CD14-positive monocyte (primary cell): Measurements from ENCODE around the gene CCNJL. TPM values are rescaled to one million over a fixed set of nuclear protein-coding genes. Genes with fewer than 3 reads are reported as not detected.

Experiments used
- DNase-seq, 3 donors: peaks; one replicate each; pipeline ENCODE4 v3.0.0-alpha.2; 2011 to 2022
- H2AFZ ChIP-seq: 2 replicates; pipeline ENCODE4 v1.6.0; 2012; ENCODE audit warnings: mild to moderate bottlenecking, low read depth, low read length, inconsistent platforms; ENCODE audit not compliant: insufficient read depth, poor library complexity, severe bottlenecking
- H3K27ac ChIP-seq, 2 donors: 1 replicate in 1 of 2; 2 replicates in 1 of 2; pipeline ENCODE4 v1.5.1; 2012 to 2013; ENCODE audit warnings: low read length in 2 of 2, control low read depth in 1 of 2, inconsistent platforms in 1 of 2, low read depth in 1 of 2, mild to moderate bottlenecking in 1 of 2
- H3K27me3 ChIP-seq, 2 donors: one replicate each; pipeline versions ENCODE4 v1.6.0 to v1.6.1; 2011 to 2013; ENCODE audit warnings: low read length in 2 of 2; ENCODE audit not compliant: control insufficient read depth in 2 of 2, insufficient read depth in 2 of 2
- H3K36me3 ChIP-seq, 2 donors: replicated peaks in 1 of 2; 1 replicate in 1 of 2; 2 replicates in 1 of 2; pipeline versions ENCODE4 v1.5.1 to v1.6.1; 2012 to 2013; ENCODE audit warnings: low read length in 2 of 2, control low read depth in 1 of 2, inconsistent platforms in 1 of 2, mild to moderate bottlenecking in 1 of 2; ENCODE audit not compliant: insufficient read depth in 2 of 2, control insufficient read depth in 1 of 2
- H3K4me1 ChIP-seq, 2 donors: 1 replicate in 1 of 2; 2 replicates in 1 of 2; pipeline versions ENCODE4 v1.5.1 to v1.6.1; 2012 to 2013; ENCODE audit warnings: low read length in 2 of 2, control low read depth in 1 of 2, inconsistent platforms in 1 of 2, mild to moderate bottlenecking in 1 of 2, moderate library complexity in 1 of 2; ENCODE audit not compliant: insufficient read depth in 2 of 2, control insufficient read depth in 1 of 2
- H3K4me2 ChIP-seq: replicated peaks from 2 replicates; pipeline ENCODE3; 2012; ENCODE audit warnings: low read length, moderate library complexity, mild to moderate bottlenecking; ENCODE audit not compliant: poor library complexity, severe bottlenecking; ENCODE audit errors: extremely low read depth
- H3K4me3 ChIP-seq, 3 experiments: fragments of 200-600 bp in 1 of 3; sonication (generic) in 1 of 3; replicated peaks in 1 of 3; 1 replicate in 2 of 3; 2 replicates in 1 of 3; pipeline ENCODE4 v1.5.1; 2011 to 2013; ENCODE audit warnings: low read length in 3 of 3, mild to moderate bottlenecking in 3 of 3, control low read depth in 2 of 3, low read depth in 2 of 3, inconsistent platforms in 1 of 3, moderate library complexity in 1 of 3
- H3K79me2 ChIP-seq: 2 replicates; pipeline ENCODE4 v1.6.0; 2012; ENCODE audit warnings: mild to moderate bottlenecking, control low read depth, inconsistent platforms, low read length, moderate library complexity; ENCODE audit not compliant: insufficient read depth
- H3K9ac ChIP-seq: 2 replicates; pipeline ENCODE4 v1.6.0; 2017; ENCODE audit warnings: low read length, mild to moderate bottlenecking; ENCODE audit not compliant: insufficient read depth, poor library complexity, severe bottlenecking
- H3K9me3 ChIP-seq, 2 donors: replicated peaks in 1 of 2; 1 replicate in 1 of 2; 2 replicates in 1 of 2; pipeline versions ENCODE4 v1.5.1 to v1.6.1; 2012 to 2013; ENCODE audit warnings: low read length in 2 of 2, control low read depth in 1 of 2; ENCODE audit not compliant: control insufficient read depth in 1 of 2, insufficient read depth in 1 of 2
- H4K20me1 ChIP-seq: 2 replicates; pipeline ENCODE4 v1.6.0; 2012; ENCODE audit warnings: mild to moderate bottlenecking, low read length, control low read depth, moderate library complexity; ENCODE audit not compliant: insufficient read depth
- H3K27ac Mint-ChIP-seq, 7 donors: one replicate each; pipeline ENCODE4 v1.8.0; 2020; ENCODE audit warnings: mild to moderate bottlenecking in 7 of 7, mixed read lengths in 7 of 7, moderate library complexity in 6 of 7, inconsistent platforms in 2 of 7
- H3K27me3 Mint-ChIP-seq, 3 donors: one replicate each; pipeline ENCODE4 v1.8.0; 2021 to 2022; ENCODE audit warnings: low read depth in 3 of 3, mild to moderate bottlenecking in 3 of 3, mixed read lengths in 3 of 3, moderate library complexity in 3 of 3, inconsistent platforms in 1 of 3
- H3K36me3 Mint-ChIP-seq, 2 donors: one replicate each; pipeline ENCODE4 v1.8.0; 2020; ENCODE audit warnings: mixed read lengths in 2 of 2, inconsistent platforms in 1 of 2, mild to moderate bottlenecking in 1 of 2
- H3K4me1 Mint-ChIP-seq: one replicate; pipeline ENCODE4 v1.8.0; 2020; ENCODE audit warnings: mild to moderate bottlenecking, mixed read lengths
- H3K4me3 Mint-ChIP-seq, 2 donors: one replicate each; pipeline ENCODE4 v1.8.0; 2020; ENCODE audit warnings: mild to moderate bottlenecking in 2 of 2, mixed read lengths in 2 of 2, moderate library complexity in 1 of 2
- H3K9me3 Mint-ChIP-seq, 7 donors: one replicate each; pipeline ENCODE4 v1.8.0; 2020 to 2022; ENCODE audit warnings: mixed read lengths in 7 of 7, mild to moderate bottlenecking in 6 of 7, moderate library complexity in 6 of 7, inconsistent platforms in 2 of 7
- WGBS: methylation state at CpG from one replicate; pipeline ENCODE4 v1.1.5; 2013; ENCODE audit warnings: missing lambda C conversion rate; ENCODE audit not compliant: insufficient coverage; 5-methylcytosine and 5-hydroxymethylcytosine counted together
- intact Hi-C, 2 donors: fragments of 100-400 bp; cut with micrococcal nuclease; formaldehyde crosslinking; loops; one replicate each; pipeline versions ENCODE4 v1.15.0 to v1.15.1; 2023
- polyA plus RNA-seq, 3 donors: library from polyadenylated mRNA; depleted of rRNA in 1 of 3; unstranded in 2 of 3; stranded (reverse) in 1 of 3; fragments of 300-500 nt in 2 of 3; fragments of >200 nt in 1 of 3; fragmentation: Illumina TruSeq in 2 of 3; gene quantifications; 1 replicate in 2 of 3; 2 replicates in 1 of 3; pipeline ENCODE4 v1.2.3, GENCODE V29; 2012 to 2021
- TF ChIP-seq, protein P1 (sequence below): fragments of 200-600 bp; IDR thresholded peaks from one replicate; pipeline ENCODE4 v1.8.0; 2022; ENCODE audit warnings: antibody characterized with exemption, mild to moderate bottlenecking

Gene CCNJL
- polyA plus RNA-seq, 3 donors = 0.03 TPM; not detected in 2

DNA sequence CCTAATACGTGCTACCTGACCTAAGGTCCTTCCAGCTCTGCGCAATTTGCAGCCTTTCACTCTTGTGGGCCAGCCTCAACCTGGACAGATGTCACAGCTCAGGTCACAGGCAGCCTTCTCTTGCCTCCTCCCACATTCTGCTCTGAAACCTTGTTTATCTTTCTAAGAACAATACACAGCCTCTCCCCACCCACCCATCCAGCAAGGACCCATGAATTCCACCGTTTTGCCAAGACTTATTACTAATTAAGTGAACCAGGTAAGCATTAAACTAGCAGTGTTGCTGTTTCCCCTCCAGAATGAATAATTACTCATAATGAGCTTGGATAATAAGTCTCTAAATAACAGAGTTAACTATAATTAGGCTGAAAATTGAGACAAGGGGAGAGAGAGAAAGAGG, 72.0 kb downstream of the CCNJL start:
- TF ChIP-seq, protein P1, sequence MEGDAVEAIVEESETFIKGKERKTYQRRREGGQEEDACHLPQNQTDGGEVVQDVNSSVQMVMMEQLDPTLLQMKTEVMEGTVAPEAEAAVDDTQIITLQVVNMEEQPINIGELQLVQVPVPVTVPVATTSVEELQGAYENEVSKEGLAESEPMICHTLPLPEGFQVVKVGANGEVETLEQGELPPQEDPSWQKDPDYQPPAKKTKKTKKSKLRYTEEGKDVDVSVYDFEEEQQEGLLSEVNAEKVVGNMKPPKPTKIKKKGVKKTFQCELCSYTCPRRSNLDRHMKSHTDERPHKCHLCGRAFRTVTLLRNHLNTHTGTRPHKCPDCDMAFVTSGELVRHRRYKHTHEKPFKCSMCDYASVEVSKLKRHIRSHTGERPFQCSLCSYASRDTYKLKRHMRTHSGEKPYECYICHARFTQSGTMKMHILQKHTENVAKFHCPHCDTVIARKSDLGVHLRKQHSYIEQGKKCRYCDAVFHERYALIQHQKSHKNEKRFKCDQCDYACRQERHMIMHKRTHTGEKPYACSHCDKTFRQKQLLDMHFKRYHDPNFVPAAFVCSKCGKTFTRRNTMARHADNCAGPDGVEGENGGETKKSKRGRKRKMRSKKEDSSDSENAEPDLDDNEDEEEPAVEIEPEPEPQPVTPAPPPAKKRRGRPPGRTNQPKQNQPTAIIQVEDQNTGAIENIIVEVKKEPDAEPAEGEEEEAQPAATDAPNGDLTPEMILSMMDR = no peak
- H3K36me3 Mint-ChIP-seq = no peaks in the 10 kb centered on the region
- Histone ChIP-seq H3K9ac (no peak overlapping the region), H3K9me3 (no peaks in the 10 kb centered on the region), H3K4me2 (no peak overlapping the region), H3K27me3 (no peaks in the 10 kb centered on the region), H4K20me1 (no peaks in the 10 kb centered on the region), H3K27ac (no peak overlapping the region), H2AFZ (no peak overlapping the region), H3K79me2 (no peaks in the 10 kb centered on the region), H3K36me3 (no peaks in the 10 kb centered on the region), H3K4me3 (no peak overlapping the region), H3K4me1 (no peaks in the 10 kb centered on the region)
- no peak overlapping the region for H3K4me3 Mint-ChIP-seq
- no peak overlapping the region for H3K27ac Mint-ChIP-seq
- no peak for DNase-seq
- intact Hi-C loops = loop anchor here in 1 of 2 donors (10.0 kb wide), 1 partner anchor 104 kb away; no protein-coding TSS in a partner anchor
- WGBS = 53% methylated on average over 2 of the region's 3 CpGs
- H3K9me3 Mint-ChIP-seq = no peaks in the 10 kb centered on the region
- peaks cover 2 to 6% (median 3%) of the 10 kb centered on the region in 3 donors for H3K27me3 Mint-ChIP-seq
- no peaks in the 10 kb centered on the region for H3K4me1 Mint-ChIP-seq

DNA sequence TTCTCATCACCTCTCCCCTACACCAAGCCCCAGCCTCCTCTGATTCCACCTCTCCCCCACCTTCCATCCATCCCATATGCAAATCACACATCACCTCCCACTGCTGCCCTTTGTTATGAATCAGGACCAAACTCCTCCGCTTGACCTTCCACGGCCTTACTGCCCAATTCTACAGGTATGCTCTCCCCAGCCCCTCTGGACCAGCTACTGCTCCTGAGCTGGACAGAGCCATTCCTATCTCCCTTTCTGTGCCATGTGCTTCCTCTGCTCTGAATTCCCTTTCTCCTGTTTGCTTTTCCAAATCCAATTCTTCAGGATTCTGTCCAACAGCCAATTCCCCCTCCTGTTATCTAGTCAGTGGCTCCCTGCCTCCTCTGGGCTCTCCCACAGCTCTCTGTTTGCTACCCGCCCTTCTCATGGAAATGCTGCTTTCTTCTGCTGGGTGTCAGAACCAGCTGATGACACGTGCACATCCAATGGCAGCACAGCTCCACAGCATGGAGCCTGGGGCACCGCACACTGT, 74.7 kb downstream of the CCNJL start:
- peak overlapping the region in 1 of 7 donors; percentile 31 for H3K27ac Mint-ChIP-seq
- Histone ChIP-seq H3K4me3 (no peak overlapping the region), H3K36me3 (no peaks in the 10 kb centered on the region), H3K9ac (no peak overlapping the region), H3K27me3 (no peaks in the 10 kb centered on the region), H3K79me2 (no peaks in the 10 kb centered on the region), H3K9me3 (no peaks in the 10 kb centered on the region), H4K20me1 (no peaks in the 10 kb centered on the region), H3K27ac (no peak overlapping the region), H3K4me2 (no peak overlapping the region), H2AFZ (no peak overlapping the region), H3K4me1 (no peaks in the 10 kb centered on the region)
- TF ChIP-seq, protein P1 = no peak
- H3K4me3 Mint-ChIP-seq = no peak overlapping the region
- 95% methylated on average over 5 of the region's 5 CpGs for WGBS
- no peaks in the 10 kb centered on the region for H3K4me1 Mint-ChIP-seq
- intact Hi-C loops = no loop called here
- H3K9me3 Mint-ChIP-seq = no peaks in the 10 kb centered on the region
- no peak for DNase-seq
- H3K36me3 Mint-ChIP-seq = no peaks in the 10 kb centered on the region
- peaks cover under 1 to 2% (median 1%) of the 10 kb centered on the region in 3 donors for H3K27me3 Mint-ChIP-seq
